HG02981 (cell line): ENCODE data around the gene TMEM50A.
"Not testable (repeated sequence)": the region's sequence is repeated elsewhere in the genome, so short reads cannot be mapped to it uniquely, and the experiment has no call there.

ENCODE experiments used
- ATAC-seq: cut with Tn5 transposase; IDR thresholded peaks from one replicate; pipeline ENCODE4 v1.9.1; 2021; ENCODE audit warnings: mild to moderate bottlenecking, moderate library complexity; ENCODE audit not compliant: unreplicated experiment

TMEM50A gene

GRCh38 chr1:25338188-25338981, at the start of gene TMEM50A:
Gene TMEM50A (plus strand): TSS chr1:25338334. CDS start chr1:25340487, 2,153 bp downstream.
- peak; percentile 73 for ATAC-seq

- ATAC-seq, result not testable (repeated sequence)
Observed at GRCh38 chr1:25288573-25289101, 49.5 kb upstream of the TMEM50A start.

- ATAC-seq, result not testable (repeated sequence)
Observed at GRCh38 chr1:25290043-25290442, 48.1 kb upstream of the TMEM50A start.

GRCh38 chr1:25293426-25293825, 44.7 kb upstream of the TMEM50A start:
- not testable (repeated sequence) for ATAC-seq

- not testable (repeated sequence) for ATAC-seq
Observed at GRCh38 chr1:25294889-25295826, 43.0 kb upstream of the TMEM50A start.

- ATAC-seq, result not testable (repeated sequence)
Observed at GRCh38 chr1:25296501-25296900, 41.6 kb upstream of the TMEM50A start.

GRCh38 chr1:25300729-25301128, 37.4 kb upstream of the TMEM50A start:
- not testable (repeated sequence) for ATAC-seq

GRCh38 chr1:25302330-25302729, 35.8 kb upstream of the TMEM50A start:
- not testable (repeated sequence) for ATAC-seq

- not testable (repeated sequence) for ATAC-seq
Observed at GRCh38 chr1:25304936-25305335, 33.2 kb upstream of the TMEM50A start.

- not testable (repeated sequence) for ATAC-seq
Observed at GRCh38 chr1:25308168-25308567, 30.0 kb upstream of the TMEM50A start.

GRCh38 chr1:25309085-25309484, 29.0 kb upstream of the TMEM50A start:
- ATAC-seq, result not testable (repeated sequence)

GRCh38 chr1:25309486-25309885, 28.6 kb upstream of the TMEM50A start:
- ATAC-seq, result not testable (repeated sequence)

- not testable (repeated sequence) for ATAC-seq
Observed at GRCh38 chr1:25312806-25313470, 25.2 kb upstream of the TMEM50A start.

GRCh38 chr1:25320314-25320938, 17.7 kb upstream of the TMEM50A start:
- not testable (repeated sequence) for ATAC-seq

- not testable (repeated sequence) for ATAC-seq
Observed at GRCh38 chr1:25322127-25322526, 16.0 kb upstream of the TMEM50A start.

GRCh38 chr1:25324407-25324806, 13.7 kb upstream of the TMEM50A start:
- not testable (repeated sequence) for ATAC-seq

- not testable (repeated sequence) for ATAC-seq
Observed at GRCh38 chr1:25327864-25328790, 10.0 kb upstream of the TMEM50A start.

GRCh38 chr1:25328791-25329185, 9.3 kb upstream of the TMEM50A start:
- ATAC-seq, result not testable (repeated sequence)

GRCh38 chr1:25329336-25329735, 8.8 kb upstream of the TMEM50A start:
- ATAC-seq, result not testable (repeated sequence)
